HFF-Myc (cell line): ENCODE measurements around the gene ATOX1.

Experiments
- DNase-seq: peaks from one replicate; pipeline ENCODE4 v3.0.0-alpha.2; 2011; ENCODE audit warnings: low read depth; ENCODE audit errors: extremely low read depth
- H3K4me3 ChIP-seq: replicated peaks from 2 replicates; pipeline ENCODE4 v1.5.1; 2011; ENCODE audit warnings: low read depth, mild to moderate bottlenecking, control low read depth, low read length
- CTCF ChIP-seq: IDR thresholded peaks from 2 replicates; pipeline ENCODE4 v1.5.1; 2012; ENCODE audit warnings: mild to moderate bottlenecking, low read depth, low read length, control low read depth; ENCODE audit errors: missing control alignments

ATOX1 gene

GRCh38 chr5:151695464-151695863 lies 63.0 kb downstream of the ATOX1 start:
- DNase-seq = no peak
- TF ChIP-seq CTCF = no peak
- H3K4me3 ChIP-seq = no peak overlapping the region

GRCh38 chr5:151694035-151694485 lies 64.4 kb downstream of the ATOX1 start:
- no peak for DNase-seq
- no peak for TF ChIP-seq CTCF
- no peak overlapping the region for H3K4me3 ChIP-seq
